ENCODE measurements around the gene ACTN2. TPM values are rescaled to one million over a fixed set of nuclear protein-coding genes. Genes with fewer than 3 reads are reported as not detected.

Gene ACTN2
- total RNA-seq, 2 experiments from 2014 or later: 0.28 TPM; not detected in 1

GRCh38 chr1:236794585-236795034, 108.3 kb downstream of the ACTN2 start:
- Histone ChIP-seq H3K9me3 (ENCODE audit: control insufficient read depth in 1 of 2, insufficient read depth in 1 of 2, low read length in 2 of 2) (no peaks in the 10 kb centered on the region), H3K4me3 (ENCODE audit: low read length) (peak overlapping the region; percentile 89), H3K4me1 (ENCODE audit: insufficient read depth, low read length) (peaks cover 23% of the 10 kb centered on the region), H3K27ac (ENCODE audit: low read depth in 1 of 2, low read length in 2 of 2) (peak overlapping the region; percentile 88 to 99), H3K36me3 (ENCODE audit: insufficient read depth, low read length) (no peaks in the 10 kb centered on the region), H3K27me3 (ENCODE audit: control insufficient read depth in 1 of 2, insufficient read depth in 2 of 2, low read length in 2 of 2) (peaks cover 0 to 4% of the 10 kb centered on the region in 2 experiments)
- ChIA-PET CTCF (interaction anchor here (1.5 to 1.6 kb wide), 2 partner anchors 35 to 510 kb away, joined by 4 to 5 read pairs; no protein-coding TSS in a partner anchor), POLR2A (interaction anchor here (0.6 to 2.0 kb wide), 17 partner anchors 8 to 1634 kb away, joined by 3 to 16 read pairs (median 5); partner anchors contain the start of genes B3GALNT2, HEATR1 and RBM34)
- Mint-ChIP-seq H3K4me3 (peak overlapping the region; percentile 92), H3K4me1 (ENCODE audit: low read depth) (peaks cover 42% of the 10 kb centered on the region), H3K9me3 (no peaks in the 10 kb centered on the region), H3K27ac (peak overlapping the region; percentile 97), H3K27me3 (peaks cover 9% of the 10 kb centered on the region), H3K36me3 (ENCODE audit: low read depth) (peaks cover 19% of the 10 kb centered on the region)
- intact Hi-C loops (cut with DNase I, micrococcal nuclease): loop anchor here in 1 of 2 experiments (2.0 to 10.0 kb wide), 5 partner anchors 187 to 1280 kb away; partner anchors contain the start of genes ERO1B, LGALS8 and LYST
- peak; percentile 40 for ATAC-seq (ENCODE audit: poor library complexity)
- TF ChIP-seq CTCF (IDR thresholded peaks at IDR 0.05): no peak
- peak in 1 of 14 experiments; percentile 7 for DNase-seq

- Histone ChIP-seq H3K4me3 (ENCODE audit: low read length) (peak within 1 kb of the TSS; percentile 89), H3K9me3 (ENCODE audit: control insufficient read depth in 1 of 2, insufficient read depth in 1 of 2, low read length in 2 of 2) (no peaks in the 10 kb centered on the region), H3K27me3 (ENCODE audit: control insufficient read depth in 1 of 2, insufficient read depth in 2 of 2, low read length in 2 of 2) (peaks cover 0 to 4% of the 10 kb centered on the region in 2 experiments), H3K36me3 (ENCODE audit: insufficient read depth, low read length) (peaks cover under 1% of the 10 kb centered on the region), H3K4me1 (ENCODE audit: insufficient read depth, low read length) (peaks cover 23% of the 10 kb centered on the region), H3K27ac (ENCODE audit: low read depth in 1 of 2, low read length in 2 of 2) (peak within 1 kb of the TSS; percentile 88 to 99)
- peak within 1 kb of the TSS; percentile 92 for H3K4me3 Mint-ChIP-seq
- DNase-seq (peak; percentile 91 to 98 (median 95)), ATAC-seq (ENCODE audit: poor library complexity) (peak; percentile 91)
- no peak for TF ChIP-seq CTCF (IDR thresholded peaks at IDR 0.05)
- intact Hi-C loops (cut with DNase I, micrococcal nuclease): loop anchor here in 1 of 2 experiments (2.0 to 10.0 kb wide), 4 partner anchors 273 to 1280 kb away; partner anchors contain the start of genes ERO1B, LGALS8 and LYST
- H3K27me3 Mint-ChIP-seq: peaks cover 9% of the 10 kb centered on the region
- H3K9me3 Mint-ChIP-seq: no peaks in the 10 kb centered on the region
- ChIA-PET POLR2A (interaction anchor here (0.6 to 2.0 kb wide), 18 partner anchors 9 to 1634 kb away, joined by 3 to 16 read pairs (median 5); partner anchors contain the start of genes B3GALNT2, HEATR1 and RBM34), CTCF (interaction anchor here (1.5 to 1.6 kb wide), 2 partner anchors 36 to 510 kb away, joined by 4 to 5 read pairs; no protein-coding TSS in a partner anchor)
- peaks cover 48% of the 10 kb centered on the region for H3K4me1 Mint-ChIP-seq (ENCODE audit: low read depth)
- H3K27ac Mint-ChIP-seq: peak within 1 kb of the TSS; percentile 97
- H3K36me3 Mint-ChIP-seq (ENCODE audit: low read depth): peaks cover 25% of the 10 kb centered on the region
Measured at GRCh38 chr1:236795035-236795756, 108.9 kb downstream of the ACTN2 start, which contains the start of gene MTR. Gene MTR (plus strand): TSS chr1:236795292. CDS start chr1:236795704, 412 bp downstream.

Data from CD4-positive, alpha-beta T cell (primary cell).